Liver (tissue), 9 donors: Measurements from ENCODE around the gene PLEKHN1. TPM values are rescaled to one million over a fixed set of nuclear protein-coding genes. Genes with fewer than 3 reads are reported as not detected.

ENCODE experiments used
- DNase-seq: peaks from one replicate; pipeline ENCODE4 v3.0.0-alpha.2; 2017; ENCODE audit warnings: low spot score
- H3K27ac ChIP-seq, 2 donors: one replicate each; pipeline ENCODE4 v1.7.0; 2013; ENCODE audit warnings: inconsistent platforms in 2 of 2, low read length in 2 of 2, control low read depth in 1 of 2, low read depth in 1 of 2, mild to moderate bottlenecking in 1 of 2
- H3K27me3 ChIP-seq, 4 donors: one replicate each; pipeline versions ENCODE4 v1.6.1 to v1.7.0; 2013; ENCODE audit warnings: low read length in 3 of 4, inconsistent platforms in 1 of 4, mild to moderate bottlenecking in 1 of 4, moderate library complexity in 1 of 4; ENCODE audit not compliant: control insufficient read depth in 4 of 4, insufficient read depth in 4 of 4
- H3K36me3 ChIP-seq, 4 donors: one replicate each; pipeline versions ENCODE4 v1.6.1 to v1.7.0; 2013; ENCODE audit warnings: low read length in 3 of 4, mild to moderate bottlenecking in 3 of 4, low read depth in 1 of 4, moderate library complexity in 1 of 4; ENCODE audit not compliant: control insufficient read depth in 4 of 4, insufficient read depth in 3 of 4
- H3K4me1 ChIP-seq, 4 donors: one replicate each; pipeline versions ENCODE4 v1.6.1 to v1.7.0; 2013; ENCODE audit warnings: low read length in 3 of 4, mild to moderate bottlenecking in 3 of 4, moderate library complexity in 1 of 4; ENCODE audit not compliant: control insufficient read depth in 4 of 4, insufficient read depth in 4 of 4
- H3K4me3 ChIP-seq, 3 donors: one replicate each; pipeline versions ENCODE4 v1.6.1 to v1.7.0; 2013; ENCODE audit warnings: low read length in 3 of 3, control low read depth in 1 of 3, low read depth in 1 of 3, mild to moderate bottlenecking in 1 of 3
- H3K9ac ChIP-seq, 2 donors: one replicate each; pipeline ENCODE4 v1.7.0; 2013; ENCODE audit warnings: low read length in 2 of 2, mild to moderate bottlenecking in 2 of 2, moderate library complexity in 2 of 2, control low read depth in 1 of 2, low read depth in 1 of 2
- H3K9me3 ChIP-seq, 4 donors: one replicate each; pipeline versions ENCODE4 v1.6.1 to v1.7.0; 2013; ENCODE audit warnings: low read length in 3 of 4; ENCODE audit not compliant: control insufficient read depth in 4 of 4
- ATF3 ChIP-seq: IDR thresholded peaks from 2 replicates; pipeline ENCODE4 v1.6.1; 2016; ENCODE audit warnings: antibody characterized with exemption
- CTCF ChIP-seq: fragments of 150-350 bp; IDR thresholded peaks from 2 replicates; pipeline ENCODE4 v1.5.1; 2017; ENCODE audit warnings: improper control_type of control experiment, low read depth, low read length; ENCODE audit not compliant: missing input control
- EGR1 ChIP-seq, 2 donors: IDR thresholded peaks; 2 replicates each; pipeline ENCODE4 v1.6.1; 2016 to 2018; ENCODE audit warnings: antibody characterized with exemption in 2 of 2, low read depth in 2 of 2
- FOXA1 ChIP-seq: IDR thresholded peaks from 2 replicates; pipeline ENCODE4 v1.6.1; 2016; ENCODE audit warnings: antibody characterized with exemption
- FOXA2 ChIP-seq: IDR thresholded peaks from 2 replicates; pipeline ENCODE4 v1.6.1; 2016; ENCODE audit warnings: antibody characterized with exemption
- GABPA ChIP-seq, 2 donors: IDR thresholded peaks in 1 of 2; conservative IDR thresholded peaks in 1 of 2; 2 replicates each; pipeline ENCODE4 v1.6.1; 2016; ENCODE audit warnings: antibody characterized with exemption in 2 of 2, mild to moderate bottlenecking in 1 of 2, moderate library complexity in 1 of 2
- HNF4A ChIP-seq, 2 donors: conservative IDR thresholded peaks; 2 replicates each; pipeline ENCODE4 v1.6.1; 2016; ENCODE audit warnings: antibody characterized with exemption in 2 of 2, mild to moderate bottlenecking in 2 of 2
- HNF4G ChIP-seq: IDR thresholded peaks from 2 replicates; pipeline ENCODE4 v1.6.1; 2016; ENCODE audit warnings: antibody characterized with exemption
- JUND ChIP-seq, 2 donors: IDR thresholded peaks; 2 replicates each; pipeline ENCODE4 v1.6.1; 2016; ENCODE audit warnings: antibody characterized with exemption in 2 of 2
- MAX ChIP-seq: IDR thresholded peaks from 2 replicates; pipeline ENCODE4 v1.6.1; 2016; ENCODE audit warnings: antibody characterized with exemption
- NR2F2 ChIP-seq: IDR thresholded peaks from 2 replicates; pipeline ENCODE4 v1.6.1; 2016; ENCODE audit warnings: antibody characterized with exemption
- RAD21 ChIP-seq, 2 donors: IDR thresholded peaks; 2 replicates each; pipeline ENCODE4 v1.6.1; 2016; ENCODE audit warnings: antibody characterized with exemption in 2 of 2, mild to moderate bottlenecking in 2 of 2
- REST ChIP-seq: IDR thresholded peaks from 2 replicates; pipeline ENCODE4 v1.6.1; 2016; ENCODE audit warnings: antibody characterized with exemption, mild to moderate bottlenecking
- RXRA ChIP-seq, 2 donors: IDR thresholded peaks; 2 replicates each; pipeline ENCODE4 v1.6.1; 2017 to 2018; ENCODE audit warnings: antibody characterized with exemption in 2 of 2, mild to moderate bottlenecking in 1 of 2
- SP1 ChIP-seq: IDR thresholded peaks from 2 replicates; pipeline ENCODE4 v1.6.1; 2018; ENCODE audit warnings: antibody characterized with exemption, mild to moderate bottlenecking
- TAF1 ChIP-seq: conservative IDR thresholded peaks from 2 replicates; pipeline ENCODE4 v1.6.1; 2016; ENCODE audit warnings: antibody characterized with exemption, mild to moderate bottlenecking
- YY1 ChIP-seq: IDR thresholded peaks from 2 replicates; pipeline ENCODE4 v1.6.1; 2016; ENCODE audit warnings: antibody characterized with exemption, mild to moderate bottlenecking
- ZBTB33 ChIP-seq: IDR thresholded peaks from 2 replicates; pipeline ENCODE4 v1.6.1; 2016; ENCODE audit warnings: antibody characterized with exemption
- WGBS: extraction: QIAGEN DNeasy Blood & Tissue Kit; methylation state at CpG from one replicate; pipeline ENCODE4 v1.1.7; 2013; 5-methylcytosine and 5-hydroxymethylcytosine counted together
- polyA plus RNA-seq, 2 donors: library from polyadenylated mRNA; stranded (reverse) in 1 of 2; unstranded in 1 of 2; fragments of 200-250 nt in 1 of 2; fragments of >200 nt in 1 of 2; fragmentation: Nextera tagmentation in 1 of 2; extraction: Ambion mirVana in 1 of 2; gene quantifications; one replicate each; pipeline versions ENCODE4 v1.2.1 to v1.2.3, GENCODE V29; 2013 to 2015
- total RNA-seq, 2 donors: library from RNA; depleted of rRNA; stranded (reverse); fragments of >200 nt; gene quantifications; one replicate each; pipeline ENCODE4 v1.2.3, GENCODE V29; 2014
- donor health status: healthy.
- donor health status: healthy.
- donor health status: healthy.
- donor health status: healthy.
- donor health status: healthy.

The PLEKHN1 gene
- total and polyA plus RNA-seq, 4 donors, result 0.17 to 0.18 TPM; not detected in 2

GRCh38 chr1:974687-975328 is 8.5 kb downstream of the PLEKHN1 start:
- Histone ChIP-seq H3K9me3 (no peaks in the 10 kb centered on the region), H3K36me3 (no peaks in the 10 kb centered on the region), H3K4me1 (peaks cover 0 to 6% (median under 1%) of the 10 kb centered on the region in 4 donors), H3K27me3 (peaks cover 0 to 26% (median 1%) of the 10 kb centered on the region in 4 donors), H3K27ac (no peak overlapping the region), H3K4me3 (no peak overlapping the region), H3K9ac (no peak overlapping the region)
- TF ChIP-seq FOXA1, result no peak
- TF ChIP-seq EGR1 (IDR thresholded peaks at IDR 0.05; ENCODE audit: low read depth in 2 of 2), result no peak
- no peak for TF ChIP-seq ATF3
- no peak for TF ChIP-seq CTCF
- TF ChIP-seq RAD21 (IDR thresholded peaks at IDR 0.05), result no peak
- TF ChIP-seq SP1, result no peak
- no peak for TF ChIP-seq HNF4A (conservative IDR thresholded peaks at IDR 0.05)
- no peak for TF ChIP-seq RXRA (IDR thresholded peaks at IDR 0.05)
- no peak for TF ChIP-seq REST
- no peak for TF ChIP-seq YY1
- no peak for TF ChIP-seq ZBTB33
- TF ChIP-seq HNF4G, result no peak
- TF ChIP-seq MAX, result no peak
- TF ChIP-seq NR2F2, result no peak
- no peak for TF ChIP-seq FOXA2
- TF ChIP-seq JUND (IDR thresholded peaks at IDR 0.05), result no peak
- no peak for TF ChIP-seq GABPA (IDR thresholded peaks at IDR 0.05 in 1 of 2, conservative IDR thresholded peaks at IDR 0.05 in 1 of 2)
- TF ChIP-seq TAF1, result no peak
- WGBS, result 54% methylated on average over 17 of the region's 17 CpGs
- no peak for DNase-seq
